ENCODE results near the gene TCF21. TPM values are rescaled to one million over a fixed set of nuclear protein-coding genes. Genes with fewer than 3 reads are reported as not detected.

Gene TCF21
- total and polyA plus RNA-seq, 2 experiments from 2014 or later = 0.17 to 0.19 TPM

DNA sequence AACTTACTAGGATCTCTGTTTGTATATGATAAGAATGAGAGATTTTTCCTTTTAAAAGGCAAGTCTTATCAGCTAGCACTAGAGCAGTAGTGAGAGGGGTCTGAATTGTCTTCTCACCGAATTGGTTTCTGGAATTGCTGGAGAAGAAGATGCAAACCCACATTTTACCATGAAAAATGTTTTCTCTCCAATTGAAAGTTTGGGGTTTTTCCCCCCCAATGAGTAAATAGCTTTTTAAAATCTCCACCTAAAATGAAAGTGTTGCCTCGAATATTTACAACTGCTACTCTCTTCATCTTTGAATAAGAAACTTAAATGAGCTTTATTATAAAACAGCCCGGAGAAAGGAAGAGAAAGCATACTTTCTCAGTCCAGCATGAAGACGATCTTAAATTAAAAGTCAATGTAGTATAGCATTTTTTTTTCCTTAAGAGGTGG is 1.8 kb downstream of the TCF21 start (continued):
- TF ChIP-seq ZNF462 (CRISPR knock-in tag; IDR thresholded peaks at IDR 0.05) = no peak
- no peak for TF ChIP-seq EZH2 (IDR thresholded peaks at IDR 0.05; ENCODE audit: low read depth, unreplicated experiment)
- TF ChIP-seq EZH2phosphoT487 (IDR thresholded peaks at IDR 0.05; ENCODE audit: unreplicated experiment) = no peak
- TF ChIP-seq NANOG (IDR thresholded peaks at IDR 0.05; ENCODE audit: borderline replicate concordance) = no peak
- TF ChIP-seq POLR2AphosphoS5 (IDR thresholded peaks at IDR 0.05; ENCODE audit: low read depth) = no peak
- TF ChIP-seq CTCF (conservative IDR thresholded peaks at IDR 0.05; ENCODE audit: low read depth in 2 of 2) = no peak
- TF ChIP-seq ETS1 (IDR thresholded peaks at IDR 0.05) = no peak
- TF ChIP-seq ZNF114 (CRISPR knock-in tag; IDR thresholded peaks at IDR 0.05) = no peak

All from GM23338 (cell line).